Stimulated activated CD8-positive, alpha-beta memory T cell treated with anti-CD3 and anti-CD28 coated beads, Interleukin-12 subunit alpha, Interleukin-12 subunit beta, amount 100 ng/mL, for 1 hour (primary cell): ENCODE results near the gene NHP2.
"Not testable (repeated sequence)": the region's sequence is repeated elsewhere in the genome, so short reads cannot be mapped to it uniquely, and the experiment has no call there.

Experiments
- DNase-seq: peaks from one replicate; pipeline ENCODE4 v3.0.0-alpha.2; 2020; ENCODE audit warnings: low read depth

Gene NHP2

DNA sequence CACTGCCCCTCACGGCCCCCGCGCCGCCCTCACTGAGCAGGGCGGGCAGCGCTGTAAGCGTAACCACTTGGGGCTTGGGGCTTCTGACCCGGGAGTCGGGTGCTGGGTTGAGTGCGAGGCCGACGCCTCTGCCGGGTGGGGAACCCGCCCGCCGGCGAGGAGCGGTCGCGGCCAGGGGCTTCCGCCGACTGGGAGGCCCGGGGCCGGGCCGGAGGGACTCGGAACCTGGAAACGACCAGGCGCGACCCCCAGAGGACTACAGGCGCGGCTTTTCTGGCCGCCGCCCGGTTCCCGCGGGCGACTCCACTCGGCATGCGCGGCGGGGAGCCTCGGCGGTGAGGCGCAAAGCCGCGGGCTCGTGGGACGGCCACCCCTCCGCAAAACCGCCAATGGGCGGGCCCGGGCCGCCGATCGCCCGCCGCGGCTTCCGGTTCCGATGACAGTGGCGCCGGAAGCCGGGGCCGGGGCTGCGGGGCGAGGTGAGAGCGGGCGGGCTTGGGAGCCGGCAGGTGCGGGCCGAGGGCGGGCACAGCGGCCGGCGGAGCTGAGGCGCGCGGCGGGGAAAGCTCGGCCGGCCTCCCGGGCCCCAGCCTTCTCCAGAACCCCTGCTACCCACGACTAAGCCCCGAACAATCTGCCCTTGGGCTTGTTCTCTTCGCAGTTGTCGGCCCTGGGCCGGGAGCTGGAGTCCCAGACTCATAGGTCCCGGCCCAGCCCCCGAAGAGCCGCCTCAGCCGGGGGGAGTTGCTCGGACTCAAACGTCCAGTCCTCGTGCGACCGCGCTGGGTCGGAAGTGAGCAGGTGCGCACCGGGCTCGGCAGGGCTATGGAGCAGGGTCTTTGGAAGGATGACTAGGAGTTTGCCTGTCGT is 22.9 kb downstream of the NHP2 start, which contains the start of gene RMND5B:
TSS of gene RMND5B (plus strand) at position 439 of the 870 bp plus-strand sequence. CDS start 7,106 bp downstream, outside the sequence.
- DNase-seq = peak; percentile 53

DNA sequence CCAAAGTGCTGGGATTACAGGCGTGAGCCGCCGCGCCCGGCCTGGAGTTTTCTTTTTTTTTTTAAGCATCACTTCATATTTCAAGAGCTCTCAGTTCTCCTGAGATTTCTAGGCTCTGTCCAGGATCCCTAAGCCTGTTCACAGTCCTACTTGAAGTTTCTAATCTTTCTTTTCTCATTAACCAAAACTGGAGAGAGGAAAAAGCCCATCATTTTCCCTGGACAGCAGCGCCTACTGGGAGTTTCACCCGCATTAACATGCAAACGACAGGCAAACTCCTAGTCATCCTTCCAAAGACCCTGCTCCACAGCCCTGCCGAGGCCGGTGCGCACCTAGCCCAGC is 23.5 kb downstream of the NHP2 start:
- DNase-seq = not testable (repeated sequence)

DNA sequence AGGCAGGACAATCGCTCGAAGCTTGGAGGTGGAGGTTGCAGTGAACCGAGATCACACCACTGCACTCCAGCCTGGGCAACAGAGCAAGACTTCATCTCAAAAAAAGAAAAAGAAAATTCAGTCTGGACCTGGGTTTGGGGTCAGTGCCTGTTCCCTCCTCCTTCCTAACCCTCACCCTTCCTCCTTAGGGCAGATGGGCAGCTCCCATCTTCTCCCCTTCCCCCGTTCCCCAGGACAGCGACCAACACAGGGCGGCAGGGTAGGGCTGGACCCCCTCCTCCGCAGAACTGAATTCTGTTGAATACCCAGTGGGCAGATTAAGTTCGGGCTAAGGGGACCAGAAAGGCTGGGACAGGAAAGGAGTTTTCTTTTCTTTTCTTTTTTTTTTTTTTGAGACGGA is 24.4 kb downstream of the NHP2 start:
- no peak for DNase-seq

DNA sequence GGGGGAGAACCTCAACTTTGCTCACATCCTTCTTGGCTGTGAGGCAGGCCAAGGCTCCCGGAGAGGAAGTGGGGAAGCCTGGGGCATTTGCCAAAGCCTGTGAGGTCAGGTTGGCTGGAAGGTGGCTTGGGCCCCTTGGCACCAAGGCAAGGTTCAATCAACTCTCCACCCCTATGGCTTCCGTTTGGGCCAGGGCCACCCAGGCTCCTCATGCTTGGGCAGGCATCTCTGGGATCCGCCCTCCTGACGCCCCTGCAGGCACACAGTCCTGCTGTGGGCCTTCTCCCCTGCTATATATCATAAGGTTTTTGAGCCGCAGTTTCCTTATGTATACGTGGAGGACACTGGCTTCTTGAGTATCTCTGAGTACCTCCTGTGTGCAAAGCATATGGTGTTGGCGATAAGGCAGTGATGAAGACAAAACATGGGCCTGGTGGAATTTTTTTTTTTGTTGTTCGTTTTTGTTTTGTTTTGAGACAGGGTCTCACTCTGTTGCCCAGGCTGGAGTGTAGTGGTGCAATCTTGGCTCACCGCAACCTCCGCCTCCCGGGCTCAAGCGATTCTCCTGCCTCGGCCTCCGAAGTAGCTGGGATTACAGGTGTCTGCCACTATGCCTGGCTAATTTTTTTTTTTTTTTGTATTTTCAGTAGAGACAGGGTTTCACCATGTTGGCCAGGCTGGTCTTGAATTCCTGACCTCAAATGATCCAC is 26.2 kb downstream of the NHP2 start:
- not testable (repeated sequence) for DNase-seq

DNA sequence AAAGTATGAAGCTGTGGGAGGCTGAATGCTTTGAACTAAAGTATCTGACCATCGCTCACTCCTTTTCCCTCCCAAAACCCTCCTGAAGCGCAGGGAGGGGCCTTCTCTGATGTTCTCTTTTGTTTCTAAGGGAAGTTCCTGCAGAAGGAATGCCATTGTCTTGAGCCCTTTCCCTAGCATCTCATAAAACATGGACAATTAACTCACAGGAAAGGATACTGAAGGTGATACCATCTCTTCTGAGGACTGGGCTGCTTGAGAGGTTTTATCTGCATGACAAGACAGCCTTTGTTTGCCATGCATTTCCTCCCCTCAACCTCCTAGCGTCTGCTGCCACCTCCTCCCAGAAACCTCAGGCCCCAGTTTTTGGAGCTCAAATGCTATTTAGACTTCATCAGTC is 27.1 kb downstream of the NHP2 start:
- no peak for DNase-seq

DNA sequence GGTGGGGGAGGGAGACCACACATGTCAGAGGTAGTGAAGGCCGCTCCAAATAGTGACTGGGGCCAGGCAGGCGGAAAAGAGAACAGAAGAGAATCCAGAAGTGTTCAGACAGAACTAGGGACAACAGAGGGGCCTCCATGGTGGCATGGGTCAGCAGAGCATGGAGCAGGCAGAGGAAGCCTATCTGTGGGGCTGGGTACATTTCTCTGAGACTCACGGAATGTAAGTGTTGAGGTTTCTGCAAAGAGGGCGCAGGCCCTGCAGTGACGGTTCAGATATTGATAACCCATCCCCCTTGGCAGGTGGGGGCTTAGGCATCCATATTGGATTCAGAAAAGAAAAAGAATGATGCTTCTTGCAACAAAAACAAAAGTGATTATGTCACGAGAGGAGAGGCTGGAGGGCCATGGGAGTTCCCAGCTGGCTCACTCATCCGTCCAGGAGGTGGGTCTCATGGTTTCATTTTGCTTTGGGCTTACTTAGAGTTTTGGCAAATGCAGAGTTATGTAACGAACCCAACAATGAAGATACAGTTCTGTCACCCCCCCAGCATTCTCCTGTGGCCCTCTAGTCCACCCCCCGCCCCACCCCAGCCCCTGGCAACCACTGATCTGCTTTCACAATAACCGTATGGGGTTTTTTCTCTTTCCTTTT is 28.3 kb downstream of the NHP2 start:
- DNase-seq = no peak

DNA sequence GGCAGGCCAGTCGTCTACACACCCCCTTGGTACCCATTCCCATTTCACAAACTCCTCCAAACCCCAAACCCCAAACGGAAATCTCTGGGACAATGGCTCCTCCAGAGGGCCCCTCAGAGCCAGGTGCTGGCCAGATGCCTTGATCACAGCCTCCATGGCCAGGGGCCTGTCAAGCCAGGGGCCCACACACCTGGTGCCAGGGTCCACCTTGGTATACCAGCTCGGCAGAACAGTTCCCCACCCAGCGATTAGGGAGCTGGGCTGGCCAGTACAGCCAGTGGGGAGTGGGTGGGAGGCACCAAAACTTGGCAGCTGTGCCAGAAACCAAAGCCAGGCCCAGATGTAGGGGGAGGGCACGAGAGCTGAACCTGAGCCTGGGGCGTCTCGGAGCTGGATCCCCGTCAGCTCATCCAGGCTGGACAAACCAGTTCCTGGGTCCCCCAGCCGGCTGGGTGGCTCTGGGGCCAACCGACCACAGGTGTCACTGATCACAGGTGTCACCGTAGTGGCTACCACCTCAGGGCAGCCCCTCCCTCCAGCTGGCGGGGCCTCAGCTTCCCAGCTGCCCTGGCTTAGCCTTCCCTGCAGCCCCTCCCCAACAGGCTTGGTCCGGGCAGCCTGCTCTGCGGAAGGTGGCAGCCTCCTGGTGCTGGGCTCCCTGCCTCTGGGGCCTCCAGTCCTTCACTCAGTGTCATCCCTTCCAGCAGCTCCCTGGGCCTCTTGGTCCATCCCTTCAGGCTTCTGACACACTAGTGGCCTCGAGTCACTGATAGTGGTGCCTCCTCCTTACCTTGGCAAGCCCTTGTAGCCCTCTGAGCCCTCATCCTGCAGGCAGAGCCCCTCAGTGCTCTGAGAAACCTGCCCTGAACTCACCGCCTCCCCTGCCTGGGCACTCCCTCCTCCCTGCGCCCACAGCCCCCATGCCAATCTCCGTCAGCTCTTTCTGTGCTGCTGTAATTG is 29.4 kb downstream of the NHP2 start:
- no peak for DNase-seq

DNA sequence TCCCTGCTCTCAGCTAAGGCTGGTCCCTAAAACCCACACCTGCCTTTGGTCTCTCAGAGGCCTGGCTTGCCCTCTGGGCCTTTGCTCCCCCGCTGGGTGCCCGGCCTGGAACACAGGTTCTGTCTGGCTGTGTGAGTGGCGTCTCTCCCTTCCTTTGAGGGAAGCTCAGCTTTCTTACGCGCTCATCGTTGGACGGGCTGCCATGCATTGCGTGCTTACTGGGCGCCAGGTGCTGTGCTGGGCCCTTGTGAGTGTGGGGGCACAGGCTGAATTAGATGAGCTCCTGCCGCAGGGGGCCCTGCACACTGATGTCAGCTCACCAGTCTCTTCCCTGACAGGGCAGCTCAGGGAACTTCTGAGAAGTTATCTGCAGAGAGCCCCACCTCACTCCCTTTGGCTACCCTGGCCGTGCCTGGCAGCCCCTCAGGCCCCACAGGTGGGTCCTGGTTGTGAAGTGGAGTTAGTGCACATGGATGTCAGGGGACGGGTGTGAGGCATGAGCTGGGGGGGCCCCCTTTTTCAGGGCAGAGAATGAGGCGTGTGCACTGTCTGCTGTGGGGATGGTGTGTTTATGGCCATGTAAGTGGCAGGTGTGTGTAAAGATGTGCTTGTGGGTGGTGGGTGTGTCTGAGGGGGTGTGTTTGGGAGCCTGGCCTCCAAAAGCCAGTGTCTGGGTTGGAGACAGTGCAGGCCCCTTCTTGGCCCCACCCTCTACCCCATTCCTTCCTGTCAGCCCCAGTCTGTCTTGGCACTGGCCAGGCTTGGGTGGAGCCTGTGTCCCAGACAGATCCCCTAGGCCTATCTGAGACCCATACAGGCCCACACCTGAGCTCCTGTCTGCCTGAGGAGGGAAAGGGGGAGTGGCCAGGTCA is 30.4 kb downstream of the NHP2 start:
- no peak for DNase-seq

DNA sequence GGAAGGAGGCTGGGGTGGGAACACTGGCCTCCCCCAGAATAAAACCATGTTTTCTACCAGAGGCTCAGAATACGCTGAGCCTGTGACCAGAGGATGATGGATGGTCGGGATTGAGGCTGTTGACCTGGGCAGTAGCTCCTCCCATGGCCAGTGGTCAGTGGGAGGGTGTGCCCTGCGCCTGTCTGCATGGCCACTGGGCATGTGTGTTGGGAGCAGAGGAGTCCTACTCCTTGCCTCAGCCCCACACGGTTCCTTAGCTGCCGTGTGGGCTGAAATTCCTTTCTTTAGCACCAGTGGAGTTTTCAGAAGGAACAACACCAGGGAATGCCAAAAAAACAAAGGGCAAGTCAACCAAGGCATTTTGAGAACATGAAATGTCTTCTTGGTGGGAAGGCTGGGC is 31.3 kb downstream of the NHP2 start:
- no peak for DNase-seq

DNA sequence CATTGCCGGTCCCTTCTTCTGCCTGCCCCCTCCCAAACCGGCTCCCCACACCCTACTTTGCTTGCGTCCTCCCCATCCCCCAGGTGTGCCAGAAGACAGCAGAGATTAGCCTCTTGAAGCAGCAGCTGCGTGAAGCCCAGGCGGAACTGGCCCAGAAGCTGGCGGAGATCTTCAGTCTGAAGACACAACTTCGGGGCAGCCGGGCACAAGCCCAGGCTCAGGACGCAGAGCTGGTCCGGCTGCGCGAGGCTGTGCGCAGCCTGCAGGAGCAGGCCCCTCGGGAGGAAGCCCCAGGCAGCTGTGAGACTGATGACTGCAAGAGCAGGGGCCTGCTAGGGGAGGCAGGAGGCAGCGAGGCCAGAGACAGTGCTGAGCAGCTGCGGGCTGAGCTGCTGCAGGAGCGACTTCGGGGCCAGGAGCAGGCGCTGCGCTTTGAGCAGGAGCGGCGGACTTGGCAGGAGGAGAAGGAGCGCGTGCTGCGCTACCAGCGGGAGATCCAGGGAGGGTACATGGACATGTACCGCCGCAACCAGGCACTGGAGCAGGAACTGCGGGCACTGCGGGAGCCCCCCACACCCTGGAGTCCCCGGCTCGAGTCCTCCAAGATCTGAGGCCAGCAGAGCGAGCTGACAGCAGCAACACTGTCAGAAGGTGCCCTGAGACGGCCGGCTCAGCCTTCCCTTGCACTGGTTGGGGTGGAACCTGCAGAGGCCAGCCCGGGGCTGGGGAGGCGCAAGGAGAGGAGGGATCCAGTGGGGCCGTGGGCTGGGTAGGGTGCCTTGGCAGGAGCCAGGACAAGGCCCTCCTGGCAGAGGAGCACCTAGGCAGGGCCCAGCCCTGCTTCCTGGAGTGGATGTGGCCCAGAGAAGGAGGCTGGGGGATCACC is 32.1 kb downstream of the NHP2 start:
- DNase-seq = no peak

DNA sequence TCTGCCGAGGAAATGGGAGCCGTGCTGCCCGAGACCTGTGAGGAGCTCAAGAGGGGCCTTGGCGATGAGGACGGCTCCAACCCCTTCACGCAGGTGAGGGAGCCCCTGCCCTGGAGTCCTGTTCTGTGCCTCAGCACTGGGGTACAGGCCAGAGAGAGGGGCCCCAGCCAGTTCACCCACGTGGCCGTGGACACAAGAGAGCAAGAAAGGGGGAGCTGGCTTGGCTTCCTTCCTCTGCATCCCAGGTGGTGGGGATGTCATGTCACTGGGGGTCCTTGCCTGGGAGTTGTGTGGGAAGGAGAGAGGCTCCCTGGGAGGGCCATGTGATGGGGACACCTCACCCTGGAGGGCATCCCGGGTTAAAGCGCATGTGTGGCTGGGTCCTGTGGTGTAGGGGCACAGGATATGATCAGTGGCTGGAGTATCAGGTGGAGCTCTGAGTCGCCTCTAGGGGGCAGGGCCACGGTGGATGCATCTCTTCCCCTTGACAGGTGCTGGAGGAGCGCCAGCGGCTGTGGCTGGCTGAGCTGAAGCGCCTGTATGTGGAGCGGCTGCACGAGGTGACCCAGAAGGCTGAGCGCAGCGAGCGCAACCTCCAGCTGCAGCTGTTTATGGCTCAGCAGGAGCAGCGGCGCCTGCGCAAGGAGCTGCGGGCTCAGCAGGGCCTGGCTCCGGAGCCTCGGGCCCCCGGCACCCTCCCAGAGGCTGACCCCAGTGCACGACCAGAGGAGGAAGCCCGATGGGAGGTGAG is 32.9 kb downstream of the NHP2 start:
- peak; percentile 58 for DNase-seq

DNA sequence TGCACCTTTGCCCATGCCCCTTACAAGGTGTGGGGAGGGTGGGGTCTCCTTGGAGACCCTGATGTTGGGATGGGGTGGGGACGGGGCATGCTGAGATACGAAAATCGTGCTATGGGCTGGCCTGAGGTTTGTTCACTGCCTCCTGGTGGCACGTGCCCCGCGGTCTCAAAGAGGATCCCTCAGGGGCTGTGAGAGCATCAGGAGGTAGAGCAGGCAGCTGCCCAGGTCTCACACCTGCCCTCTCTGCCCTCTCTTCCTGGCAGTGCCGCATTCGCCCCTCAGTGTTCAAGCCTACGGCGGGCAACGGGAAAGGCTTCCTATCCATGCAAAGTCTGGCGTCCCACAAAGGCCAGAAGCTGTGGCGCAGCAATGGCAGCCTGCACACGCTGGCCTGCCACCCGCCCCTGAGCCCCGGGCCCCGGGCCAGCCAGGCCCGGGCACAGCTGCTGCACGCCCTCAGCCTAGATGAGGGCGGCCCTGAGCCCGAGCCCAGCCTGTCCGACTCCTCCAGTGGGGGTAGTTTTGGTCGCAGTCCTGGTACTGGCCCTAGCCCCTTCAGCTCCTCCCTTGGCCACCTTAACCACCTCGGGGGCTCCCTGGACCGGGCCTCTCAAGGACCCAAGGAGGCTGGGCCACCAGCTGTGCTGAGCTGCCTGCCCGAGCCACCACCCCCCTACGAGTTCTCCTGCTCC is 33.6 kb downstream of the NHP2 start:
- DNase-seq = no peak

DNA sequence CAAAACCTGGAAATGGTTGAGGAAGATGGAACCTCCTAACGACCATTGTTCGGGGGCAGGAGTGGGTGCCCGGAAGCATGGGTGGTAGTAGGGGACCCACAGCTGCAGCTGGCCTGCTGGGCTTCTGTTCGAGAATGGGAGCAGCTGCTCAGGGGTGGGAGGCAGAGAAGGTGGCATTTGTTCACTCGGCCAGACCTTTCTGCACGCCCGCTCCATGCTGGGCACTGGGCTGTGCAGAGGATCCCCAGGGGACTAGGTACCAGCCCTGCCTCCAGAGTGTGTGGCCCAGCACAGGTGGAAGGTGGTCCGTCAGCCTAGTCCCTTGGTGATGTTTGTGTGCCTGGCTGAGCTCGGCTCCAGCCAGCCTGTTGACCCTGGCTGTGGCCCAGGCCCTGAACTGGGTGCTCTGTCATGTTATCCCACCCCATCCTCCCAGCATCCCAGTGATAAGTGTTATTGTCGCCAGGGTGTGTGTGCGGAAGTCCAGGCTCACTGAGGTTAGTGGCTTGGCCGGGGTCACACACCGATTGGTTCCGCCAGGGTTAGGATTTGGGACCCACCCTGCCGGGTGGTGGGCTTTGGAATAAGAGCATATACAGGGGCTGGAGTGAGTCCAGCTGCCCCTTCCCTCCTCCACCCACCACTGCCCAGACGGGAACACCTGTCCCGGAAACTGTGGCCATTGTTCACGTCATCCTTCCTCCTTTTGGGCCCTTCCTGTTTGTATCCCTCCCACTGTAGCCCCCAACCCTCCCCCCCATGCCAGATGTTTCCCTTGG is 35.6 kb downstream of the NHP2 start:
- DNase-seq = no peak

DNA sequence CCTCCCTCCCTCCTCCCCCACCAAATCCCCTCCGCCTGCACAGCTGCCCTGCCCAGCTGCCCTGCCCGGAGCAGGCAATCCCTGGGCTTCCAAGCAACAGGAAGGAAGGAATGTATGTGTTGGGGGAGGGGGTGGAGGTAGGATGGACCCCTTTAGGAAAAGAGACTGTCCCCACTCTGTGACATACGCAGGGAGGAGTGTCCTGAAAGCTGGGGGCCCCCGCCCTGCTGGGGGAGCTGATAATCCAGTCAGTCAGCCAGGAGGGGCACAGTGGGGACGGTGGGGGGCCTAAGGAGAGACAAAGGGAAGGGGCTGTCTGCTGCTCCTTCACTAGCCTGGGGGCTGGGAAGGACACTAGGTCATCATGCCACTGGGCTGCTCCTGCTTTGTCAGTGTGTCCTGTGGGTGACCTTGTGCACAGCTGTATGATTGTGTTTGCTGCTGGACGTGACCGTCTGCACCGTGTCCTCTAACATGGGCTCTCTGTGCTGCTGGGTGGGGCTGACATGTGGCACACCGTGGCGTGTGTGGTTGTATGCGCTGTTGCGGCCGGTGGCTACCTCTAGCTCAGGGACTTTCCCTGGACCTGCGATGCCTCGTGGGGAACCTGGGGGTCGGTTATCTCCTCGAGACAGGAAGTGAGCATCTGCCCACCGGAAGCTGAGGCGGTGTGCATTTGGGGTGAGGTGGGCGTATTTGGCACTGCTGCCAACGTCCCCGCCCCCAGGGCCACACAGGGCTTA is 37.4 kb downstream of the NHP2 start:
- peak; percentile 57 for DNase-seq

DNA sequence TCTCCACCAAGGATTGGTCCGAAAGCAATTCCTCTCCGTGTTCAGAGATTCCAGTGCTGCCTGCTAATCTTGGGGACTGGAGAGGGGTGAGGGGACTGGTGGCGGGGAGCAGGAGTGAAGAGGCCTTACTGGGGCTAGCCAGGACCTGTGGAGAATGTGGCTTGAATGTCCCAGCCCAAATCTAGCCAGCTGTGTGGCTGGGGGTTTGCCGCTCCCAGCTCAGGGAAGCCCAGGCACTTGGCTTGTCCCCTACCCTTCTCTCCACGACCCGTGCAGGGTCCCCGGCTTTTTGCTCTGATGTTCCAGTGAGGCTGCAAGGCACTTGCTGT is 37.9 kb downstream of the NHP2 start:
- DNase-seq = no peak

DNA sequence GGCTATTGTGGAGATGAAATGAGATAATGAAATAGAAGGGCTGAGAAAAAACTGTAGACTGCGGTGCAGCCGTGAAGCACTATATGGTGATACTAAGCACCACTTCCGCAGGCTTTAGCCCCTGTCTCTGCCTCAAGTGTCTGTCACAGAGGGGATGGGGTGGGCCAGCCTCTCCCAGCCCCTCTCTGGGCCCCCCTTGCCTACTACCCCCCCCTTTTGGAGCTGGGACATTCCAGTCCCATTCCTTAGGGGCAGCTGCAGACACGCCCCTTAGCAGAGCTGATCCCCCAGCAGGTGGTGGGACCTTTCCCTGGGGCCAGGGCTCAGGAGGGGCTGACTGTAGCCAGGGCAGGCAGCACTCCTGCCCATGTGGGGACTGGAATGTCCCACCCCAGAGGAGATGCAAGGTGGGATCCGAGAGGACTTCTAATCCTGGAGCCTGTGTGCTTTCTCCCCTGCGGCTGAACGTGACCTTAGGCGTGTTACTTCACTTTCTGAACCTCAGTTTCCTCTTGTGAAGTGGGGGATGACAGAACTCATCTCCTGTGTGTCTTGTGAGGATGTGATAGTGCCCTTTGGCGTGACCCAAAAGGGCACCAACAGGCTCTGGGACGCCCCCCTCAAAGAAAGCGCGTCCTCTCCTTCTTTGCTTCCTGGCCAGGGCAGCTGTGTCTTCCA is 38.4 kb downstream of the NHP2 start:
- DNase-seq = no peak
